ENCODE results near the gene PRKCSH.

PRKCSH gene

DNA sequence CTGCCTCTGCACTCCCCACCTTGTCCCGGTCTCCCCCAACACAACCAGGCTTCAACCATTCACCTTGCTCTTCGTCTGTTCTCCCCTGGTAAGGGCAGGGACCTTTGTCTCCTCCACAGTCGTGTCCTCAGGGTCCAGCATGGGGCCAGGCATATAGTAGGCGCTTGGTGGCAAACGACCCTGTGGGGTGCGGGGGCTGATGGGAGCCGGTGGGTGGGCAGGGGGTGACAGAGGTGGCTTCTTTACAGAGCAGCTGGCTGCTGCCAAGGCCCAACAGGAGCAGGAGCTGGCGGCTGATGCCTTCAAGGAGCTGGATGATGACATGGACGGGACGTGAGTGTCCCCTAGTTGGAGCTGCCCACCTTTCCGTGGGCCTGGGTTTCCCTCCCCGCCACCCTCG is 9.7 kb downstream of the PRKCSH start:
- no peak for DNase-seq (ENCODE audit: low spot score)
- TF ChIP-seq, protein P1, sequence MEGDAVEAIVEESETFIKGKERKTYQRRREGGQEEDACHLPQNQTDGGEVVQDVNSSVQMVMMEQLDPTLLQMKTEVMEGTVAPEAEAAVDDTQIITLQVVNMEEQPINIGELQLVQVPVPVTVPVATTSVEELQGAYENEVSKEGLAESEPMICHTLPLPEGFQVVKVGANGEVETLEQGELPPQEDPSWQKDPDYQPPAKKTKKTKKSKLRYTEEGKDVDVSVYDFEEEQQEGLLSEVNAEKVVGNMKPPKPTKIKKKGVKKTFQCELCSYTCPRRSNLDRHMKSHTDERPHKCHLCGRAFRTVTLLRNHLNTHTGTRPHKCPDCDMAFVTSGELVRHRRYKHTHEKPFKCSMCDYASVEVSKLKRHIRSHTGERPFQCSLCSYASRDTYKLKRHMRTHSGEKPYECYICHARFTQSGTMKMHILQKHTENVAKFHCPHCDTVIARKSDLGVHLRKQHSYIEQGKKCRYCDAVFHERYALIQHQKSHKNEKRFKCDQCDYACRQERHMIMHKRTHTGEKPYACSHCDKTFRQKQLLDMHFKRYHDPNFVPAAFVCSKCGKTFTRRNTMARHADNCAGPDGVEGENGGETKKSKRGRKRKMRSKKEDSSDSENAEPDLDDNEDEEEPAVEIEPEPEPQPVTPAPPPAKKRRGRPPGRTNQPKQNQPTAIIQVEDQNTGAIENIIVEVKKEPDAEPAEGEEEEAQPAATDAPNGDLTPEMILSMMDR (IDR thresholded peaks at IDR 0.05; ENCODE audit: extremely low read depth, insufficient read depth, missing control alignments): no peak
- in situ Hi-C loops (cut with MboI; ENCODE audit: low pct_unique_long_range_greater_than_20kb, low sequenced_read_pairs, unreplicated experiment): no loop called here

DNA sequence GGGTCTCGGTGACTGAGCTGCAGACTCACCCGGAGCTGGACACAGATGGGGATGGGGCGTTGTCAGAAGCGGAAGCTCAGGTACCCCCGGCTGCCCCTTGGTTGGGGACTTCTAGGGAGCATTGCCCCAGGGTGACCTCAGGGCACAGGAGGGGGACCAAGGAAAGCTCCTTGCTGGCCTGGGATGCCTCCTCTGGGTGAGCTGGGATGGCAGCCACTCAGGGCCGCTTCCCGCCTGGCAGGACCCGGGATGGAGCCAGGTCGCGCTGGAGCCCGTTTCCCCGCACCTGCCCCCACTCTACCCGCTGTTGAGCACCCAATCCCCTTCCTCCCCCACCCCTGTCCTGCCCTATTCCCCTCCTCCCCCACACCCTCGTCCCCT is 10.8 kb downstream of the PRKCSH start:
- TF ChIP-seq, protein P1 (IDR thresholded peaks at IDR 0.05; ENCODE audit: extremely low read depth, insufficient read depth, missing control alignments): no peak
- no peak for DNase-seq (ENCODE audit: low spot score)
- in situ Hi-C loops (cut with MboI; ENCODE audit: low pct_unique_long_range_greater_than_20kb, low sequenced_read_pairs, unreplicated experiment): no loop called here

DNA sequence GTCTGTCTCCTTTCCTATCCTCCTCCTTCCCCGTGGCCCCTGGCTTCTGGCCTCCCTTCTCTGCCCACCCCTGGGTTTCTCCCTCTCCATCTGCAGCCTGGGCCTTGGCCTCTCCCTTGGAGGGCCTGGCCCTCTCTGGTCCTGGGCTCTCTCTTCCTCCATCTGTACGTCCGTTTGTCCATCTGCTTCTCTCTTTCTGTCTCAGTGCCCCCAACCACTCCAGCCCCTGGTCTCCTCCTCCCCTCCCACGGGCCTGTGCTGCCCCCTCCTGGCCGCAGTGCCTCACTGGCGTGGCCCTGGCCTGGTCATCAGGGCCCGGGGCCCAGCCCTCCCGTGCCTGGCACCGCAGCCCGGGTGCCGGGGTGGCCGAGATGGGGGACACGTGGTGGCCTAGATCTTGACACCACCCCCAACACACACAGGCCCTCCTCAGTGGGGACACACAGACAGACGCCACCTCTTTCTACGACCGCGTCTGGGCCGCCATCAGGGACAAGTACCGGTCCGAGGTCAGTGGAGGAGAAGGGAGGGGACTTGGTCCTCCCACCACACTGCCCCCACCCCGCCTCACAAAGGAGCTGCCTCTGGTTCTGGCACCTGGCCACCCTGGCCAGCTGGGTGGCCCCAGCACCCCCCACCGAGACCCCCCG is 11.3 kb downstream of the PRKCSH start:
- DNase-seq (ENCODE audit: low spot score): peak; percentile 79
- TF ChIP-seq, protein P1 (IDR thresholded peaks at IDR 0.05; ENCODE audit: extremely low read depth, insufficient read depth, missing control alignments): peak; percentile 94
- in situ Hi-C loops (cut with MboI; ENCODE audit: low pct_unique_long_range_greater_than_20kb, low sequenced_read_pairs, unreplicated experiment): no loop called here

DNA sequence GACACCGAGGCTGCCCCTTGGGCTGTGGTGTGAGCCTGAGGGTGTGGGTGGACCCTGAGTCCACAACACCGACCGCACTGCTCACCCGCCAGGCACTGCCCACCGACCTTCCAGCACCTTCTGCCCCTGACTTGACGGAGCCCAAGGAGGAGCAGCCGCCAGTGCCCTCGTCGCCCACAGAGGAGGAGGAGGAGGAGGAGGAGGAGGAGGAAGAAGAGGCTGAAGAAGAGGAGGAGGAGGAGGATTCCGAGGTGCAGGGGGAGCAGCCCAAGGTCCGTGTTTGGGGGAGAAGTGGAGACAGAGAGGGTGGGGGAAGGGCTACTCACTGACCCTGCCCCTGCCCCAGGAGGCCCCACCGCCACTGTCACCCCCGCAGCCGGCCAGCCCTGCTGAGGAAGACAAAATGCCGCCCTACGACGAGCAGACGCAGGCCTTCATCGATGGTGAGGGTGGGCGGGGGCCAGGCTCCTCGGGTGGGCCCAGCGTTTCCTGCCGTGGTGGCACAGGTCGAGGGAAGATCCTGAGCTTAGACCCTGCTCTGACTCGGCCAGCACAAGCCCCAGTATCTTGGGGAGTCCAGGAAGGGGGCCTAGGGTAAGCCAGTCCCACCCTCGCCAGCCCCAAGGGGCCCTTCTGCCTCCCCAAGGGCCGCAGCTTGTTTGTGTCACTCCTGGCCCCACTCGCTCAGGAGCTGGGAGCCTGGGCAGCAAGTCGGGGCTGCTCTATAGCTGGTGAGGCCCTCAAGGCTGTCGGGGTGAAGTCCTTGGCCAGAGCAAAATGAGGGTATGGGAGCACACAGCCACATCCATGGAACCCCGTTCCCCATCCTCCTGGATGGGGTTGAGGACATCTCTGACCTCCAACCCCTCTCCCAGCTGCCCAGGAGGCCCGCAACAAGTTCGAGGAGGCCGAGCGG is 12.2 kb downstream of the PRKCSH start:
- in situ Hi-C loops (cut with MboI; ENCODE audit: low pct_unique_long_range_greater_than_20kb, low sequenced_read_pairs, unreplicated experiment): no loop called here
- TF ChIP-seq, protein P1 (IDR thresholded peaks at IDR 0.05; ENCODE audit: extremely low read depth, insufficient read depth, missing control alignments): no peak
- no peak for DNase-seq (ENCODE audit: low spot score)

DNA sequence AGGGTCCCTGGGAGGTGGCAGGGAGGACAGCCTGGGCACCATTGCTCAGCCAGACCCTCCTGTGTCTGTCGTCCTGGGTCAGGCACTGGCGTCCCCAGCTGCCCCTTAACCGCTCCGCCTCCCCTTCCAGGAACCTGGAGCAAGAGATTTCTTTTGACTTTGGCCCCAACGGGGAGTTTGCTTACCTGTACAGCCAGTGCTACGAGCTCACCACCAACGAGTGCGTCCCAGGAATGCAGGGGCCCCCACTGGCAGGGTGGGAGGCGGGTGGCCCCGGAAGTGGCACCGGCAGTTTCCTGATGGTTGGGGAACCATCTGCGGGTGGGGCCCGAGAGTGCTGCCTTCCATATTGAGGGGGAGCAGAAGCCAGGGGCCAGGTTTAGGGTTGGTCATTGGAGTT is 13.0 kb downstream of the PRKCSH start:
- TF ChIP-seq, protein P1 (IDR thresholded peaks at IDR 0.05; ENCODE audit: extremely low read depth, insufficient read depth, missing control alignments): no peak
- in situ Hi-C loops (cut with MboI; ENCODE audit: low pct_unique_long_range_greater_than_20kb, low sequenced_read_pairs, unreplicated experiment): no loop called here
- no peak for DNase-seq (ENCODE audit: low spot score)

DNA sequence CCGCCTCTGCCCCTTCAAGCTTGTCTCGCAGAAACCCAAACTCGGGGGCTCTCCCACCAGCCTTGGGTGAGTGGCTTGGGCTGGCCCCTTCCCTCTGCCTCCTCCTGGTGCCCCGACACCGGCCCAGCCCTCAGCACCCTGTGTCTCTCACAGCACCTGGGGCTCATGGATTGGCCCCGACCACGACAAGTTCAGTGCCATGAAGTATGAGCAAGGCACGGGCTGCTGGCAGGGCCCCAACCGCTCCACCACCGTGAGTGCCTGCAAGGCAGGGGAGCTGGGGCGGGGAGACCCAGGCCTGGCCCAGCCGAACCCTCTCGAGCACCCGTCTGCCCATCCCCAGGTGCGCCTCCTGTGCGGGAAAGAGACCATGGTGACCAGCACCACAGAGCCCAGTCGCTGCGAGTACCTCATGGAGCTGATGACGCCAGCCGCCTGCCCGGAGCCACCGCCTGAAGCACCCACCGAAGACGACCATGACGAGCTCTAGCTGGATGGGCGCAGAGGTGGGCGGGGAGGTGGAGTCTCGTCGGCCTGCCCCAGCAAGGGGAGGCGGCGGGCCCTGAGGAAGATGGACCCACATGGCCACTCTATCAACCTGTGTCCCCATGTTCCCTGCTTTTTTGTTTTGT is 13.6 kb downstream of the PRKCSH start:
- in situ Hi-C loops (cut with MboI; ENCODE audit: low pct_unique_long_range_greater_than_20kb, low sequenced_read_pairs, unreplicated experiment): no loop called here
- TF ChIP-seq, protein P1 (IDR thresholded peaks at IDR 0.05; ENCODE audit: extremely low read depth, insufficient read depth, missing control alignments): no peak
- DNase-seq (ENCODE audit: low spot score): no peak
